Muscle of arm (tissue), 14 donors: ENCODE measurements around the gene SEC11C. TPM values are rescaled to one million over a fixed set of nuclear protein-coding genes. Genes with fewer than 3 reads are reported as not detected.

Experiments
- DNase-seq: peaks from one replicate; pipeline ENCODE4 v3.0.0-alpha.2; 2013
- long read RNA-seq, 11 donors: transcript quantifications; one replicate each; lab custom pipeline, GENCODE V29; 2026
- polyA plus RNA-seq, 12 donors: library from polyadenylated mRNA; unstranded; fragments of 120-200 nt; gene quantifications; one replicate each; pipeline ENCODE4 v1.2.1, GENCODE V29; 2013; ENCODE audit not compliant: insufficient read length in 12 of 12

Gene SEC11C
- 10 to 100 TPM in 6 of 12 donors, 1 to 10 TPM in 5, not detected in 1; 5.8 to 31.7 (median 10.5) TPM for polyA plus RNA-seq
- long read RNA-seq, donor 1, transcript SEC11C-204 (6 exons, 1,202 nt): major isoform, 64 of 82 reads
- long read RNA-seq, donor 1, transcript SEC11C-203 (3 exons, 1,088 nt): minor isoform, 5 of 82 reads
- long read RNA-seq, donor 1, transcript SEC11C-206 (3 exons, 462 nt): minor isoform, 7 of 82 reads
- long read RNA-seq, donor 1, partial matches to known transcripts: 0 of 82 reads
- long read RNA-seq, donor 1, other reads (novel, unspliced or antisense): 0 of 82 reads
- long read RNA-seq, donor 2, transcript SEC11C-204 (6 exons, 1,202 nt): major isoform, 5 of 7 reads
- long read RNA-seq, donor 2, partial matches to known transcripts: 0 of 7 reads
- long read RNA-seq, donor 2, other reads (novel, unspliced or antisense): 0 of 7 reads
- long read RNA-seq, donor 3, partial matches to known transcripts: 0 of 4 reads
- long read RNA-seq, donor 3, other reads (novel, unspliced or antisense): 0 of 4 reads
- long read RNA-seq, donor 4, partial matches to known transcripts: 0 of 2 reads
- long read RNA-seq, donor 4, other reads (novel, unspliced or antisense): 0 of 2 reads
- long read RNA-seq, donor 5, transcript SEC11C-204 (6 exons, 1,202 nt): major isoform, 5 of 5 reads
- long read RNA-seq, donor 5, partial matches to known transcripts: 0 of 5 reads
- long read RNA-seq, donor 5, other reads (novel, unspliced or antisense): 0 of 5 reads
- long read RNA-seq, donor 6, partial matches to known transcripts: 0 of 3 reads
- long read RNA-seq, donor 6, other reads (novel, unspliced or antisense): 0 of 3 reads
- long read RNA-seq, donor 7, transcript SEC11C-204 (6 exons, 1,202 nt): major isoform, 5 of 5 reads
- long read RNA-seq, donor 7, partial matches to known transcripts: 0 of 5 reads
- long read RNA-seq, donor 7, other reads (novel, unspliced or antisense): 0 of 5 reads
- long read RNA-seq, donor 8, partial matches to known transcripts: 0 of 5 reads
- long read RNA-seq, donor 8, other reads (novel, unspliced or antisense): 0 of 5 reads
- long read RNA-seq, donor 9, partial matches to known transcripts: 0 of 4 reads
- long read RNA-seq, donor 9, other reads (novel, unspliced or antisense): 0 of 4 reads
- long read RNA-seq, donor 10, partial matches to known transcripts: 0 of 6 reads
- long read RNA-seq, donor 10, other reads (novel, unspliced or antisense): 0 of 6 reads
- long read RNA-seq, donor 11, transcript SEC11C-204 (6 exons, 1,202 nt): major isoform, 7 of 11 reads
- long read RNA-seq, donor 11, partial matches to known transcripts: 0 of 11 reads
- long read RNA-seq, donor 11, other reads (novel, unspliced or antisense): 0 of 11 reads

- peak; percentile 89 for DNase-seq
Measured at GRCh38 chr18:59139615-59140301, at the start of gene SEC11C. TSS of gene SEC11C (plus strand) at chr18:59139884. CDS start at chr18:59139949, 65 bp downstream.

- DNase-seq: no peak
Measured at GRCh38 chr18:59090966-59091603, 48.6 kb upstream of the SEC11C start.

- no peak for DNase-seq
Measured at GRCh38 chr18:59093668-59094067, 46.0 kb upstream of the SEC11C start.

- DNase-seq: no peak
Measured at GRCh38 chr18:59094569-59094968, 45.1 kb upstream of the SEC11C start.

- DNase-seq: no peak
Measured at GRCh38 chr18:59096098-59096789, 43.4 kb upstream of the SEC11C start.

GRCh38 chr18:59101830-59102414 is 37.8 kb upstream of the SEC11C start:
- DNase-seq: no peak

GRCh38 chr18:59109375-59109774 is 30.3 kb upstream of the SEC11C start:
- DNase-seq: peak; percentile 2

- DNase-seq: no peak
Measured at GRCh38 chr18:59114160-59114559, 25.5 kb upstream of the SEC11C start.

- no peak for DNase-seq
Measured at GRCh38 chr18:59123588-59124369, 15.9 kb upstream of the SEC11C start.

- no peak for DNase-seq
Measured at GRCh38 chr18:59124370-59124704, 15.3 kb upstream of the SEC11C start.

GRCh38 chr18:59127047-59127446 is 12.6 kb upstream of the SEC11C start:
- DNase-seq: no peak

GRCh38 chr18:59129951-59130703 is 9.6 kb upstream of the SEC11C start:
- no peak for DNase-seq

GRCh38 chr18:59132810-59133465 is 6.7 kb upstream of the SEC11C start:
- DNase-seq: no peak

GRCh38 chr18:59139291-59139614 is 431 bp upstream of the SEC11C start:
- DNase-seq: no peak

GRCh38 chr18:59140302-59140885 is 710 bp downstream of the SEC11C start:
- DNase-seq: peak; percentile 13

GRCh38 chr18:59141294-59142068 is 1.8 kb downstream of the SEC11C start:
- DNase-seq: no peak
